ENCODE data around the gene MACF1.

The MACF1 gene

DNA sequence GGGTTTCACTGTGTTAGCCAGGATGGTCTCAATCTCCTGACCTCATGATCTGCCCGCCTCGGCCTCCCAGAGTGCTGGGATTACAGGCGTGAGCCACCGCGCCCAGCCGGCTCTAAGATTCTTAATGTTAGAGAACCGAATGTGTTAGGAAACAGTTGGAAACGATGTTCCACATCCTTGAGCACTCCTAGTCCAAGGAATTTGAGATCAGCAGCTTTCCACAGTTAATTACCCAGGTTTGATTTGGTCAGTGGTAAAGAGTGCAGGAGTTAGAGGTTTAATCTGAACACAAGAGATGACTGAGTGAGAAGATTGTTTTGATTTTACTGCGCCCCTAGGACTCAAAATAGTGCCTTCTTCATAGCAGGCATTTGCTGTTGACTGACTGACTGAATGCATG is 211.1 kb downstream of the MACF1 start:
- DNase-seq (ENCODE audit: low spot score): no peak
- TF ChIP-seq, protein P1, sequence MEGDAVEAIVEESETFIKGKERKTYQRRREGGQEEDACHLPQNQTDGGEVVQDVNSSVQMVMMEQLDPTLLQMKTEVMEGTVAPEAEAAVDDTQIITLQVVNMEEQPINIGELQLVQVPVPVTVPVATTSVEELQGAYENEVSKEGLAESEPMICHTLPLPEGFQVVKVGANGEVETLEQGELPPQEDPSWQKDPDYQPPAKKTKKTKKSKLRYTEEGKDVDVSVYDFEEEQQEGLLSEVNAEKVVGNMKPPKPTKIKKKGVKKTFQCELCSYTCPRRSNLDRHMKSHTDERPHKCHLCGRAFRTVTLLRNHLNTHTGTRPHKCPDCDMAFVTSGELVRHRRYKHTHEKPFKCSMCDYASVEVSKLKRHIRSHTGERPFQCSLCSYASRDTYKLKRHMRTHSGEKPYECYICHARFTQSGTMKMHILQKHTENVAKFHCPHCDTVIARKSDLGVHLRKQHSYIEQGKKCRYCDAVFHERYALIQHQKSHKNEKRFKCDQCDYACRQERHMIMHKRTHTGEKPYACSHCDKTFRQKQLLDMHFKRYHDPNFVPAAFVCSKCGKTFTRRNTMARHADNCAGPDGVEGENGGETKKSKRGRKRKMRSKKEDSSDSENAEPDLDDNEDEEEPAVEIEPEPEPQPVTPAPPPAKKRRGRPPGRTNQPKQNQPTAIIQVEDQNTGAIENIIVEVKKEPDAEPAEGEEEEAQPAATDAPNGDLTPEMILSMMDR (IDR thresholded peaks at IDR 0.05; ENCODE audit: extremely low read depth, insufficient read depth, missing control alignments): no peak
- in situ Hi-C loops (cut with MboI; ENCODE audit: low pct_unique_long_range_greater_than_20kb, low sequenced_read_pairs, unreplicated experiment): no loop called here

DNA sequence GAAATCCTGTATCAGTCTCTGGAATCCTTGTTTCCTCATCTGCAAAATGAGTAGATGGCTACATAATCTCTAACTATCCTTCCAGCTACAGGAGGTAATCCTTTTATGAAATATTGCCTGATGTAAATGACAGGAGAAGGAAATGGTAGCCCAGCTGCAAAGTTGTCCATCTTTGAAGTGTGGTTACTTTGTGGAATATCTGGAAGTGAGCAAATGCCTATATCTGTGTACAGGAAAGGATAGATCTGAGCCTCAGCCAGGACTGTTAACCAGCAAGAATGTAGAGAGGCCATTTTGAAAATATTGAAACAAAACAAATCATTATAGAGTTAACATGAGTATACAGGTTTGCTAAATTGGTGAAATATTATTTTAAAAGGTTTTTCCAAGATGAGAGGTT is 212.1 kb downstream of the MACF1 start:
- DNase-seq (ENCODE audit: low spot score): no peak
- in situ Hi-C loops (cut with MboI; ENCODE audit: low pct_unique_long_range_greater_than_20kb, low sequenced_read_pairs, unreplicated experiment): no loop called here
- TF ChIP-seq, protein P1 (IDR thresholded peaks at IDR 0.05; ENCODE audit: extremely low read depth, insufficient read depth, missing control alignments): no peak

DNA sequence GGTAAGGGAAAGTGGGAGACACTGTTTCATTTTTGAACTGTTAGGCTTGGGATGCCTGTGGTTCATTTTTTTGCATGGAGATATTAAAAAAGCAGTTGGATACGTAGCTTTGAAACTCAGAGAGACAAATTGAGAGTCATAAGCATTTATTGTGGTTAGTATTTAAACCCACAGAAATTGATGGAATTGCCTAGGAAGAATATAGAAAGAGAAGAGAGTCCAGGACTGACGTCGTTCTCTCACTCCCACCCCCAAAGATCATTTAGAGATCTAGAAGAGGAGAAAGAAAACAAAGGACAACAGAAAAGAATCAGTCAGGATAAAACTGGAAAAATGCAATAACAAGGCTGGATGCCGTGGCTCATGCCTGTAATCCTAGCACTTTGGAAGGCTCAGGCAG is 213.7 kb downstream of the MACF1 start:
- no peak for DNase-seq (ENCODE audit: low spot score)
- TF ChIP-seq, protein P1 (IDR thresholded peaks at IDR 0.05; ENCODE audit: extremely low read depth, insufficient read depth, missing control alignments): no peak
- in situ Hi-C loops (cut with MboI; ENCODE audit: low pct_unique_long_range_greater_than_20kb, low sequenced_read_pairs, unreplicated experiment): no loop called here

DNA sequence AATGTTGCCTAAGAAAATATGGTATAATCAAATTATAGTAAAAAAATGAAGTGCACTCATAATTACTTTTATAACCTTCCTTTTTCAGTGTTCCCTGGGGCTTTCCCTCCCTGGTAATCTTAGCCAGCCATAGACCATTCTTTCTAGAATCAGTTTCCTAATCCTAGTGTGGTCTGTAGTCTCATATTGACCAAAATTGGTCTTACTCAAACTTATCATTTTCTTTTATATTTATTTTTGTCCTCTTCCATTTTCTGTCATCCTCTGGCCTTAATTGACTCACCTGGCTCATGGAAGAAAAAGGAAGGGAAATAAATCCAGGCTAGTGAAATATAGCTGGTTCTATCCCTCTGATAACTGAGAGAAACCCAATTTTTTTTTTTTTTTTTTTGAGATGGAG is 216.0 kb downstream of the MACF1 start:
- in situ Hi-C loops (cut with MboI; ENCODE audit: low pct_unique_long_range_greater_than_20kb, low sequenced_read_pairs, unreplicated experiment): no loop called here
- TF ChIP-seq, protein P1 (IDR thresholded peaks at IDR 0.05; ENCODE audit: extremely low read depth, insufficient read depth, missing control alignments): no peak
- no peak for DNase-seq (ENCODE audit: low spot score)

DNA sequence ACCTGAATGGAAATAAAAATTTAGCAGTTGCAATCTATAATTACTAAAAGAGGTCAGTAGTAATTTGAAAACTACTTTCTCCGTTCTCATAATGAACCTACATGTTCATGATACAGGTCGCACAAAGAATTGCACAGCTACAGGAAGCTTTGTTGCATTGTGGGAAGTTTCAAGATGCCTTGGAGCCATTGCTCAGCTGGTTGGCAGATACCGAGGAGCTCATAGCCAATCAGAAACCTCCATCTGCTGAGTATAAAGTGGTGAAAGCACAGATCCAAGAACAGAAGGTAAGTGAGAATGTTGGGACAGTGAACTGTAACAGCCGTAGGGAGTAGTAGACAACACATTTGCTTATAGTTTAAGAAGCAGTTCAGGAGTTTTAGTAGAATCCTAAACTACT is 218.1 kb downstream of the MACF1 start:
- in situ Hi-C loops (cut with MboI; ENCODE audit: low pct_unique_long_range_greater_than_20kb, low sequenced_read_pairs, unreplicated experiment): no loop called here
- TF ChIP-seq, protein P1 (IDR thresholded peaks at IDR 0.05; ENCODE audit: extremely low read depth, insufficient read depth, missing control alignments): no peak
- DNase-seq (ENCODE audit: low spot score): no peak

DNA sequence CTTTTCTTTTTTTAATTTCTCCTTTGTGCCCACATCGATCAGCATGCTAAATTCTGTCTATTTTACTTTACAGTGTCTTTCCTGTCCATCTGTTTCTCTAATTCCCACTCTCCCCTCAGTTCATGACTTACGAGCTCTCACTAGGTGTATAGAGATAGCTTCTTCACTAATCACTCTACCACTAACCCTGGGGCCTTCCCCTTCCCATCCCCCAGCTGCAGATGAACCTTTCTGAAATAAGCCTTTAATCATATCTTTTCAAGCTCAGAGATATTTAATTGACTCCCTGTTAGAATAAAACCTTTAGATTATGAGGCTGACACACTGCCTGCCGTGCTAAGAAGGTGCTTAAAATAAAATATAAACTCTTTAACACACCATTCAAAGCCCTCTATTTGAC is 220.7 kb downstream of the MACF1 start:
- TF ChIP-seq, protein P1 (IDR thresholded peaks at IDR 0.05; ENCODE audit: extremely low read depth, insufficient read depth, missing control alignments): no peak
- no peak for DNase-seq (ENCODE audit: low spot score)
- in situ Hi-C loops (cut with MboI; ENCODE audit: low pct_unique_long_range_greater_than_20kb, low sequenced_read_pairs, unreplicated experiment): no loop called here

DNA sequence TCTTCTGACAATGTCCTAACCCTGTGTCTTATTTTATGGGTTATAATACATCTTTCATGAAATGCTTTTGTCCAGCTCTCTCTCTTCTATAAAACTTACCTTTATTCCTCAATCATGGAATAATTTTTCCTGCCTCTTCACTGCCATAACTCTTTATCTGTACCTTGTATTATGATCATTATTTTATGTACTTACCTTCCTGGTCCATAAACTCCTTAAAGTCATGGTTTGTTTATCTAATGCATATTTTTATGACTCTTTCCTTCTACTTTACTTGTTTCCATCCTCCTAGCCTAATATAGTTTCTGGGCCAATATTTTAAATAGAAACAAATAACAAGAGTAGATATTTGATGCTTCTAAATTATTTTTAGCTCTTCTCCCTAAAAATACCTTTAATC is 221.1 kb downstream of the MACF1 start:
- no peak for DNase-seq (ENCODE audit: low spot score)
- in situ Hi-C loops (cut with MboI; ENCODE audit: low pct_unique_long_range_greater_than_20kb, low sequenced_read_pairs, unreplicated experiment): no loop called here

More for the DNA sequence above, 221.1 kb downstream of the MACF1 start:
- TF ChIP-seq, protein P1 (IDR thresholded peaks at IDR 0.05; ENCODE audit: extremely low read depth, insufficient read depth, missing control alignments): no peak
